ENCODE data around the gene CPHXL.

The CPHXL gene

GRCh38 chr16:75726390-75726789 lies at the start of gene CPHXL:
TSS of gene CPHXL (minus strand) at chr16:75726490. CDS start at chr16:75726442, 48 bp downstream.
- DNase-seq (ENCODE audit: low read depth in 2 of 3, low spot score in 1 of 3), result no peak

GRCh38 chr16:75774197-75774596 lies 47.9 kb upstream of the CPHXL start:
- DNase-seq (ENCODE audit: low read depth in 2 of 3, low spot score in 1 of 3), result no peak

GRCh38 chr16:75770051-75770450 lies 43.8 kb upstream of the CPHXL start:
- DNase-seq (ENCODE audit: low read depth in 2 of 3, low spot score in 1 of 3), result no peak

- peak; percentile 28 to 50 (median 34) for DNase-seq (ENCODE audit: low read depth in 2 of 3, low spot score in 1 of 3)
Measured at GRCh38 chr16:75764154-75764768, 38.0 kb upstream of the CPHXL start.

- DNase-seq (ENCODE audit: low read depth in 2 of 3, low spot score in 1 of 3), result no peak
Measured at GRCh38 chr16:75763204-75763603, 36.9 kb upstream of the CPHXL start.

DNA sequence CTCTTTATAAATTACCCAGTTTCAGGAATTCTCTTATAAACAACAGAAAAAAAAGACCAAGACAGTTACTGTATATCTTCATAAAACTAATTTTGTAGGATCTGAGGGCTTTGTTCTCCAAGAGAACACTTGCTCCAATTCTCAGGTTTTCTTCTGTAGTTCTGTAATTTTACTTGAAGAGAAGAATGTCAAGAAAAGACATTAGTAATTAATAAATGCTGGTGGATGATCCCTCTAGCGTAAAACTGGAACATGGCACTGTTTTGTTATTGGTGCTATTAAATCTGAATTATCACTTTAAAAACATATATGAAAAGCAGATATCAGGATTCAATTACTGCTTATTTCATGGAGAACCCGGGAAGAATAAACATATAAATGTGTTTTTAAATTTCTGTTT lies 36.5 kb upstream of the CPHXL start:
- DNase-seq (ENCODE audit: low read depth in 2 of 3, low spot score in 1 of 3), result no peak

- DNase-seq (ENCODE audit: low read depth in 2 of 3, low spot score in 1 of 3), result no peak
Measured at GRCh38 chr16:75761108-75761507, 34.8 kb upstream of the CPHXL start.

DNA sequence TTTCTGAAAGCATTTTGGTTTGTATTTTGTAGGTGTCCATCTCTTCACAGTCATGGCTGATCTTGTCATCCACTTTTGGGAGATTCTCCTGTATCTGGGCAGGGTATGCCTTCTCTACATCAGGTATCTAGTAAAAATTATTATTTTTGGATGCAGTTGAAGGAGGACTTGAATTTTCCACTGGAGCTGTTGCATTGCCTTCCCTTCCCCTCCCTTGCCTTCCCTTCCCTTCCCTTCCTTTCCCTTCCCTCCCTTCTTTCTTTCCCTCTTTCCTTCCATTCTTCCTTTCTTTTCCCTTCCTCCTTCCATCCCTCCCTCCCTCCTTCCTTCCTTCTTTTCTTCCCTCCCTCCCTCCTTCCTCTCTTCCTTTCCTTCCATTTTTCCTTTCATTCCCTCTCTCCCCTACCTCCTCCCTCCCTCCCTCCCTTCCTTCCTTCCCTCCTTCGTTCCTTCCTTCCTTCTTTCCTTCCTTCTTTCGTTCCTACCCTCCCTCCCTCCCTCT lies 33.8 kb upstream of the CPHXL start:
- no peak for DNase-seq (ENCODE audit: low read depth in 2 of 3, low spot score in 1 of 3)

GRCh38 chr16:75758215-75758614 lies 31.9 kb upstream of the CPHXL start:
- no peak for DNase-seq (ENCODE audit: low read depth in 2 of 3, low spot score in 1 of 3)

DNA sequence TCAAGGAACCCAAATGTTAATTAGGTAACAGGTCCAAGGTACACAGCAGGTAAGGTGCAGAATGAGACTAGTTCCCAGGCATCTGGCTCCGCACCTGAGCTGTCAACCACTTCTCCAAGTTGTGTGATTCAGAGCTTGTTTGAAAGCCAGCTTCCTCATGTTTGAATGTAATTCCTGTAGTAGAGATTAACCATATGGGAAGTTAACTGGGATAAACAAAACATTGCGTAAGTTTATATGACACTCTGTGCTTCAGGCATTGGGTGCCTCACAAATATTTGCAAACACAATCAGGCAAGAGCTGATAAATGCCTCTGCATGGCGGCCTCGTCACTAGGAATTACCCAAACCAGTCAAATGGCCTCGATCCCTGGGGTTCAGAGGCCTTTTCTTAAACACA lies 27.9 kb upstream of the CPHXL start:
- DNase-seq (ENCODE audit: low read depth in 2 of 3, low spot score in 1 of 3), result no peak

DNA sequence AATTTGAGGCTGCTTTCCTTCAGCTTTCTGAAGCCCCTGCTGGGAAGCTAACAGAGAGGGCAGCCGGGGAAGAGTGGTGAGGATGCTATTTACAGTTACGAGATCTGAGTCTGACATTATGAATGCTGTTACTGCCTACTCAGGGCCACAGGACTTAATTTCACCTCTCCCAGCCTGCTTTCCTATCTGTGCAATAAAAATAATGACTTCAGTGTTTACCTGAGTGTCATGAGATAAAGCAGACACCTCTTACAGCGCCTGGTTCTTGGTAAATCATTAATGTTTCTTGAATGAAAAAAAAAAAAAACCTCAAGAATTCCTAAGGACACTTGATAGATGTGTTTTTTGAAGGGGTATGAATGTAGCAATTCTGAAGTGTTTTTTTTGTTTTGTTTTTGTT lies 24.2 kb upstream of the CPHXL start:
- DNase-seq (ENCODE audit: low read depth in 2 of 3, low spot score in 1 of 3), result no peak

- no peak for DNase-seq (ENCODE audit: low read depth in 2 of 3, low spot score in 1 of 3)
Measured at GRCh38 chr16:75746359-75746758, 20.1 kb upstream of the CPHXL start.

DNA sequence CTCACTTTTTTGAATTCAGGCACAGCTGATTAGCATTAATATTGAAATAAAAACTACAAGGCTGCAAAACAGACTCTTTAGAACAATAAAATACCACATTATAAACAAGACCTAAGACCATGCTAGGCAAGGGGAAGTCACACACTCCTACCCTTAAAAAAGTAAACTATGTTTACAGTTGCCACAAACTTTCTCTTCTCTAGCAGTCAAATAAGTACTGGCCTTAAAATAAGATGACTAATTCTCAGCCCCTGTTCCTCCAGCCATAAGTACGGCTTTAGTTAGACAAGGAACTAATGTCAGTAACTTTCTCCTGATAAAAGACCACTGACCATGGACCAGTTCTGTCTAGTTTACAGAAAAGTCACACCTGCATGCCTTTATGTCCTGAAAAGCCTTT lies 19.5 kb upstream of the CPHXL start:
- DNase-seq (ENCODE audit: low read depth in 2 of 3, low spot score in 1 of 3), result no peak

DNA sequence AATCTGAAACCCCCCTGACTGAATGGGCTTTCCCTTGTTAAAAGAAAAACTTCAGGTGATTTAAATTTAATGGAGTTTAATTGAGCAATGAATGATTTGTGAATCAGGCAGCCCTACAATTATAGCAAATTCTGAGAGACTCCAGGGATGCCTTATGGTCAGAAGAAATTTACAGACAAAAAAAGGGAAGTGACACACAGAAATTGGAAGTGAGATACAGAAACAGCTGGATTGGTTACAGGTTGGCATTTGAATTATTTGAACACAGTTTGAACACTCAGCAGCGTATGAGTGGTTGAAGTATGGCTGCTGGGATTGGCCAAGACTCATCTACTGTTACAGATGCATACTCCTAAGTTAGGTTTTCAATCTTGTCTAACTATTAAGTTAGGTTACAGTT lies 19.0 kb upstream of the CPHXL start:
- no peak for DNase-seq (ENCODE audit: low read depth in 2 of 3, low spot score in 1 of 3)

- DNase-seq (ENCODE audit: low read depth in 2 of 3, low spot score in 1 of 3), result no peak
Measured at GRCh38 chr16:75742424-75743047, 16.2 kb upstream of the CPHXL start.

DNA sequence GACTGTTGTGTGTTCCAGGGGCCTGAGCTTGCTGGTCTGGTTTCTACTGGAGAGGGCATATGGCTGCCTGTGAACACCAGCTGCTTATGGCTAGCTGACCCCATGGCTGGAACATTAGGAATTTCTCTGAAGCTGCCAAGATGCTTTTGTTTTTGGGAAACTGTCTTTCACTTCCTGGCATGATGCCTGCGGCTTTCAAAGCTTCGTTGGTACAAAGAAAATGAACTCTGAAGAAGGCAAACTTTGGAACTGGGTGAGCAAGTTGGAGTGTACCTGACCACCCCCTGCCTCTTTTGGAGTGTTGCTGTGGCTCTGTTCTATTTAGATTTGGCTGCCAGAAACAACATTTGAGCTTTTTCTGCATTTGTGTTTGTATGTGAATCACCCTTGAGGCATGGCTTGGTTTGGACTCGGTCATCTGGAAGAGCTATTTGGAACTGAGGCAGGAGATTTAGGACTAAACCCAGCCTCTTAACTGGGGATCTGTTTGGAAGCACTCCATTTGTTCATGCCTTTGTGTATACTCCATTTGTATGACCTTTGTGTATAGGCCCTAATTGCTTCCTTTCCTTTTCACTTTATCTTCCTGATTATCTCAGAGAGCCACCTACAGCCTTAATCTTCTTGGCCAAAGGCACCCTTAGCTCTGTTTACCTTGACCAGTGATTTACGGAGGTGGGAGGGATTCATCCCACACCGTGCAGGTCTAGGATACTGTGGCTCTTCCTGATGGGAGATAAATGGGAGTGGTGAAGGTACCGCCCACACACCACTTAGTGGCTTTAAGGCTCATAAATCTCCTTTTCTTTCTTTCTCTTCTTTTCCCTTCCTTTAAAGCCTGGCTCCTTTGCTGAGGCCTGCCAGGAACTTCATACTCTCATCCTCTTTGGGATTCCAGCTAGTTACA lies 7.3 kb upstream of the CPHXL start:
- DNase-seq (ENCODE audit: low read depth in 2 of 3, low spot score in 1 of 3), result no peak

DNA sequence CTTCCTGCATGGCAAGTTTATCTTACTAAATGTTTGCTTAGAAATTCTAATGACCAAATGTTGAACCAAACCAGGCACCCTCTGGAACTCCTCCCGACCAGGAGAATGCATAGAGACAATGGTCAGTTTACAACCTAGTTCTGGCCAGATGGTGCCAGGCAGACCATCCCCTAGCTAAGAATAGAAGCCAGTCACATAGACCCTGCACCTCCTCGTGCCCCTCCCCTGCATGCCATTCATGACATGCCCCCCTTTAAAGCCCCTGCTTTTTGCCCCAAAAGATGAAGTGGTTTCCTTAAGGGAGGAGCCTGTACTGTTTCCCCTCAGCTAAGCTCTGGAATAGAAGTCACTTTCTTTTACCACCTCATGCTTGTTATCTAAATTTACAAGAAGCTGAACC lies 6.6 kb upstream of the CPHXL start:
- DNase-seq (ENCODE audit: low read depth in 2 of 3, low spot score in 1 of 3), result no peak

- DNase-seq (ENCODE audit: low read depth in 2 of 3, low spot score in 1 of 3), result no peak
Measured at GRCh38 chr16:75727221-75727620, 931 bp upstream of the CPHXL start.

GRCh38 chr16:75718452-75718851 lies 7.8 kb downstream of the CPHXL start:
- DNase-seq (ENCODE audit: low read depth in 2 of 3, low spot score in 1 of 3), result no peak

DNA sequence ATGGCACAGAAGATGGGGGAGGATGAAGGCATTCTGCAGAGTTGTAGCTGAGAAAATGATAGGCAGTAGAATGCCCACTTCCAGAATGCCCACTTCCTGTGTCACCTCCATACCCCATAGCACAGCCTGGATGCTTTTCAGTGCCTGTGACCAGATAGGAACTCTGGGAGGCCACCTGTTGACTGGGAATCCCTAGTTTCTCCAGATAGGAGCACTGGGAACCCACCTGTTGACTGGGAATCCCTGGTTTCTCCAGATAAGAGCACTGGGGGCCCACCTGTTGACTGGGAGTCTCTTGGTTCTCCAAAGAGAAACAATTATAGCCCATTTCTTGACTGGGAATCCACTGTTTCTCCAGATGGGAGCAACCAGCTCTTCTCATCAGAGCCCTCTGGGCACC lies 11.6 kb downstream of the CPHXL start:
- no peak for DNase-seq (ENCODE audit: low read depth in 2 of 3, low spot score in 1 of 3)

DNA sequence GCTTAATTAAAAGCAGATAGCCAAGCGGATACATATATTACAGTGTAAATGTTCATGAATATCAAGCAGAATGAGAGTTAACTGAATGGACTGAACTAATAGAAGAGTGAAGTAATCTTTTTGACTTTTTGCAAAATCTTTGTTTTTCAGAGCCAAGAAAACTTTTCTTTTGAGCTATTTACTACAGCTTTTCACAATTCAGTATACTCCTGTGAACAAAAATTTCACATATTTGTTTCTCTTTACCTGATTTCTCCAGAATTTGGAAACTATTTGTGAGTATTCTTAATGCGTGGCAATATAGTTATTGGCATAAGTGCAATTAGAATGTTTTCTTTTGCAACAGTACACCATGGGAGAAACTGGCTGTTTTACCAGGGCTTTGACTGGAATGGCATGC lies 15.9 kb downstream of the CPHXL start:
- DNase-seq (ENCODE audit: low read depth in 2 of 3, low spot score in 1 of 3), result no peak

DNA sequence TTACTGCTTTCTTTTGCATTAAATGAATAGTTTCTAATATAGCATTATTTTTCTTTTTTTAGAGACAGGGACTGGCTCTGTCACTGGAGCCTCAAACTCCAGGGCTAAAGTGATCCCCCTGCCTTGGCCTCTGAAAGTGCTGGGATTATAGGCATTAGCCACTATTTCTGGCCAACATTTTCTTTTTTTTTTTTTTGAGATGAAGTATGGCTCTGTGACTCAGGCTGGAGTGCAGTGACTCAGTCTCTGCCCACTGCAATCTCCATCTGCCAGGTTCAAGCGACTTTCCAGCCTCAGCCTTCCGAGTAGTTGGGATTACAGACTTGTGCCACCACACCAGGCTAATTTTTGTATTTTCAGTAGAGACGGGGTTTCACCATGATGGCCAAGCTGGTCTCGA lies 23.0 kb downstream of the CPHXL start:
- DNase-seq (ENCODE audit: low read depth in 2 of 3, low spot score in 1 of 3), result no peak

Measured in stimulated activated CD4-positive, alpha-beta T cell treated with anti-CD3 and anti-CD28 coated beads, Interleukin-12 subunit alpha, Interleukin-12 subunit beta, amount 100 ng/mL, for 48 hours (primary cell).